IMR-90 (cell line): Measurements from ENCODE around the gene ANXA3. TPM values are rescaled to one million over a fixed set of nuclear protein-coding genes. Genes with fewer than 3 reads are reported as not detected.
A peak's percentile ranks its signal among the peaks of the same experiment; 100 is the strongest.

Source experiments
- ATAC-seq: fragments of 200-7000 bp; cut with Tn5 transposase; 2 replicates; pipeline ENCODE4 v1.9.1; 2020; ENCODE audit warnings: low read depth, mild to moderate bottlenecking, moderate library complexity
- BruUV-seq: library from RNA; stranded (reverse); fragments of 400-500 nt; replicated peaks from 2 replicates; lab custom pipeline; 2021; lab: Mats Ljungman, UMichigan
- CTCF ChIA-PET: fragments of 300-600 bp; formaldehyde crosslinking; extraction: SDS; loops from one replicate; lab custom pipeline; 2021; ENCODE audit warnings: antibody characterized with exemption; lab: Yijun Ruan, JAX
- POLR2A ChIA-PET: fragments of 300-600 bp; sonication (Branson Sonifier 250); formaldehyde crosslinking; loops from one replicate; lab custom pipeline; 2022; ENCODE audit warnings: antibody characterized with exemption; ENCODE audit not compliant: unreplicated experiment; lab: Charles Lee
- DNase-seq: peaks from one replicate; pipeline ENCODE4 v3.0.0; 2013
- H2AFZ ChIP-seq: replicated peaks from 2 replicates; pipeline ENCODE3; 2013; ENCODE audit warnings: low read length, mild to moderate bottlenecking; ENCODE audit not compliant: poor library complexity
- H2AK5ac ChIP-seq: 2 replicates; pipeline ENCODE4 v1.6.1; 2013; ENCODE audit warnings: low read depth, low read length, inconsistent platforms
- H2AK9ac ChIP-seq: replicated peaks from 2 replicates; pipeline ENCODE3; 2013; ENCODE audit warnings: mild to moderate bottlenecking, low read depth, low read length, moderate library complexity; ENCODE audit not compliant: poor library complexity
- H2BK120ac ChIP-seq: 2 replicates; pipeline ENCODE4 v1.6.1; 2013; ENCODE audit warnings: low read depth, low read length, inconsistent platforms
- H2BK15ac ChIP-seq: 3 replicates; pipeline ENCODE4 v1.6.1; 2013; ENCODE audit warnings: low read depth, low read length, inconsistent platforms
- H2BK20ac ChIP-seq: 2 replicates; pipeline ENCODE4 v1.6.1; 2013; ENCODE audit warnings: low read depth, mild to moderate bottlenecking, inconsistent platforms, low read length, moderate library complexity
- H2BK5ac ChIP-seq: 2 replicates; pipeline ENCODE4 v1.6.1; 2013; ENCODE audit warnings: mild to moderate bottlenecking, low read depth, low read length, inconsistent platforms; ENCODE audit not compliant: poor library complexity, severe bottlenecking
- H3K14ac ChIP-seq: replicated peaks from 2 replicates; pipeline ENCODE4 v1.6.1; 2013; ENCODE audit warnings: low read depth, low read length, inconsistent platforms
- H3K18ac ChIP-seq: 2 replicates; pipeline ENCODE4 v1.6.1; 2013; ENCODE audit warnings: low read depth, low read length, control low read depth
- H3K23ac ChIP-seq: 2 replicates; pipeline ENCODE4 v1.6.1; 2013; ENCODE audit warnings: low read depth, low read length, inconsistent platforms
- H3K27ac ChIP-seq: 2 replicates; pipeline ENCODE4 v1.5.1; 2013; ENCODE audit warnings: mild to moderate bottlenecking, control low read depth, low read length; ENCODE audit not compliant: insufficient read depth
- H3K27me3 ChIP-seq: 2 replicates; pipeline ENCODE4 v1.6.1; 2013; ENCODE audit warnings: low read length; ENCODE audit not compliant: control insufficient read depth, insufficient read depth
- H3K36me3 ChIP-seq: 2 replicates; pipeline ENCODE4 v1.6.1; 2013; ENCODE audit warnings: low read length, mixed read lengths; ENCODE audit not compliant: control insufficient read depth, insufficient read depth
- H3K4ac ChIP-seq: 2 replicates; pipeline ENCODE4 v1.6.1; 2013; ENCODE audit warnings: low read depth, low read length, inconsistent platforms
- H3K4me1 ChIP-seq: 2 replicates; pipeline ENCODE4 v1.6.1; 2013; ENCODE audit warnings: low read length, mixed read lengths; ENCODE audit not compliant: control insufficient read depth, insufficient read depth
- H3K4me2 ChIP-seq: 2 replicates; pipeline ENCODE4 v1.6.1; 2013; ENCODE audit warnings: low read depth, mild to moderate bottlenecking, control low read depth, low read length, moderate library complexity
- H3K4me3 ChIP-seq: 2 replicates; pipeline ENCODE4 v1.5.1; 2013; ENCODE audit warnings: low read depth, mild to moderate bottlenecking, control low read depth, low read length, moderate library complexity; ENCODE audit not compliant: insufficient read depth
- H3K56ac ChIP-seq: 2 replicates; pipeline ENCODE4 v1.6.1; 2013; ENCODE audit warnings: low read length, inconsistent platforms; ENCODE audit not compliant: insufficient read depth; ENCODE audit errors: extremely low read depth
- H3K79me1 ChIP-seq, 2 experiments: 2 replicates each; pipeline ENCODE4 v1.6.1; 2013; ENCODE audit warnings: low read length in 2 of 2, inconsistent platforms in 1 of 2, low read depth in 1 of 2
- H3K9ac ChIP-seq: 2 replicates; pipeline ENCODE4 v1.6.1; 2013; ENCODE audit warnings: low read depth, low read length, control low read depth
- H3K9me1 ChIP-seq: 2 replicates; pipeline ENCODE4 v1.6.1; 2013; ENCODE audit warnings: low read length, inconsistent platforms; ENCODE audit not compliant: insufficient read depth
- H3K9me3 ChIP-seq: 2 replicates; pipeline ENCODE4 v1.6.1; 2013; ENCODE audit warnings: low read length; ENCODE audit not compliant: control insufficient read depth, insufficient read depth
- H4K20me1 ChIP-seq: 2 replicates; pipeline ENCODE4 v1.6.1; 2013; ENCODE audit warnings: low read length, inconsistent platforms; ENCODE audit not compliant: insufficient read depth
- H4K5ac ChIP-seq: 2 replicates; pipeline ENCODE4 v1.6.1; 2013; ENCODE audit warnings: mild to moderate bottlenecking, low read depth, low read length, control low read depth
- H4K8ac ChIP-seq, 2 experiments: 2 replicates each; pipeline ENCODE4 v1.6.1; 2013; ENCODE audit warnings: low read depth in 2 of 2, low read length in 2 of 2, control low read depth in 1 of 2, inconsistent platforms in 1 of 2
- H4K91ac ChIP-seq: 2 replicates; pipeline ENCODE4 v1.6.1; 2013; ENCODE audit warnings: low read depth, low read length, inconsistent platforms; ENCODE audit not compliant: insufficient read depth
- CEBPB ChIP-seq: IDR thresholded peaks from 2 replicates; pipeline ENCODE4 v1.6.1; 2012; ENCODE audit warnings: low read depth, low read length, improper control_type of control experiment
- ELK1 ChIP-seq: fragments of 150-350 bp; IDR thresholded peaks from 2 replicates; pipeline ENCODE4 v1.6.1; 2016; ENCODE audit warnings: low read depth, mild to moderate bottlenecking, low read length, moderate library complexity, borderline replicate concordance
- MAZ ChIP-seq: IDR thresholded peaks from 2 replicates; pipeline ENCODE4 v1.6.1; 2012; ENCODE audit warnings: low read depth, mild to moderate bottlenecking, low read length, improper control_type of control experiment, moderate library complexity, borderline replicate concordance
- MXI1 ChIP-seq: IDR thresholded peaks from 2 replicates; pipeline ENCODE4 v1.6.1; 2012; ENCODE audit warnings: low read depth, mild to moderate bottlenecking, low read length, moderate library complexity, borderline replicate concordance
- USF2 ChIP-seq: fragments of 150-350 bp; IDR thresholded peaks from 2 replicates; pipeline ENCODE4 v1.6.1; 2017; ENCODE audit warnings: mild to moderate bottlenecking, antibody characterized with exemption, low read length, low read depth
- WGBS, 2 experiments: methylation state at CpG; one replicate each; pipeline versions ENCODE4 v1.1.5 to v1.1.7; 2013; ENCODE audit warnings: missing lambda C conversion rate in 2 of 2; ENCODE audit not compliant: insufficient read length in 1 of 2; ENCODE audit errors: extremely low coverage in 2 of 2; 5-methylcytosine and 5-hydroxymethylcytosine counted together
- dilution Hi-C: fragments of 300-500 bp; cut with HindIII; formaldehyde crosslinking; loops from one replicate; pipeline ENCODE4 v1.14.3; 2018; ENCODE audit warnings: low sequenced_read_pairs; ENCODE audit not compliant: unreplicated experiment
- in situ Hi-C: fragments of 300-500 bp; cut with MboI; formaldehyde crosslinking; loops from 3 replicates; pipeline ENCODE4 v1.14.3; 2019; ENCODE audit warnings: low sequenced_read_pairs, inconsistent platforms, mixed read lengths
- intact Hi-C: fragments of 100-400 bp; cut with micrococcal nuclease; formaldehyde crosslinking; loops from 2 replicates; pipeline ENCODE4 v1.10.0; 2022
- polyA plus RNA-seq, 3 experiments: library from polyadenylated mRNA; depleted of rRNA; stranded (reverse); fragments of >200 nt; gene quantifications; 2 replicates each; pipeline ENCODE4 v1.2.3, GENCODE V29; 2012; ENCODE audit warnings: low replicate concordance in 1 of 3
- total RNA-seq: library from RNA; depleted of rRNA; stranded (reverse); fragments of >200 nt; gene quantifications from 2 replicates; pipeline ENCODE4 v1.2.3, GENCODE V29; 2012

The ANXA3 gene
- total and polyA plus RNA-seq, 2 of the 4 experiments (the other 2 are of a cell fraction): 4.2 to 5.0 TPM

- H2AFZ ChIP-seq: no peak overlapping the region
- peaks cover 17% of the 10 kb centered on the region for H3K9me1 ChIP-seq
- H3K18ac ChIP-seq: no peak overlapping the region; the same call in 1 of the 2 replicates
- peak overlapping the region; percentile 64 for H2BK120ac ChIP-seq
- no peak overlapping the region for H2AK9ac ChIP-seq
- peak overlapping the region; percentile 42; the same call in 1 of the 2 replicates for H3K4ac ChIP-seq
- no TSS peak for BruUV-seq
- peak; percentile 58 for DNase-seq
- ChIA-PET POLR2A (no interaction called here), CTCF (interaction anchor here (1.1 kb wide), 1 partner anchor 10 kb away, joined by 3 read pairs; no protein-coding TSS in a partner anchor)
- no peak overlapping the region for H3K56ac ChIP-seq
- TF ChIP-seq MAZ: no peak
- no peak for TF ChIP-seq USF2
- no peak for TF ChIP-seq CEBPB
- no peak for TF ChIP-seq ELK1
- TF ChIP-seq MXI1: no peak
- WGBS, 2 experiments: no CpG with 5 or more reads among the region's 1 CpG
- H4K5ac ChIP-seq: no peak overlapping the region; the same call in 1 of the 2 replicates
- no peak overlapping the region for H3K4me3 ChIP-seq
- no peaks in the 10 kb centered on the region for H3K36me3 ChIP-seq
- H3K79me1 ChIP-seq: 0 out of 4 replicates have a peak, but pooled peaks cover 0 to 4% of the 10 kb centered on the region in 2 experiments
- no peak overlapping the region for H3K9ac ChIP-seq
- H2BK5ac ChIP-seq: no peak overlapping the region
- intact Hi-C loops (no loop called here), in situ Hi-C loops (loop anchor here (10.0 kb wide), 1 partner anchor 120 kb away; the partner anchor contains the start of gene BMP2K), dilution Hi-C loops (no loop called here)
- H3K27me3 ChIP-seq: no peaks in the 10 kb centered on the region
- H2BK15ac ChIP-seq: no peak overlapping the region
- no peak overlapping the region; the same call in 1 of the 2 replicates for H3K4me2 ChIP-seq
- peak overlapping the region; percentile 21; the same call in 1 of the 2 replicates for H4K91ac ChIP-seq
- H4K8ac ChIP-seq: peak overlapping the region in 1 of 2 experiments; percentile 67; a peak in 1 of 4 replicates
- H2AK5ac ChIP-seq: no peak overlapping the region
- H3K9me3 ChIP-seq: no peaks in the 10 kb centered on the region
- ATAC-seq: peak; percentile 57
- peak overlapping the region; percentile 75 for H3K14ac ChIP-seq
- peak overlapping the region; percentile 40; the same call in 1 of the 2 replicates for H2BK20ac ChIP-seq
- no peaks in the 10 kb centered on the region for H4K20me1 ChIP-seq
- no peak overlapping the region for H3K23ac ChIP-seq
- H3K4me1 ChIP-seq: peaks cover 11% of the 10 kb centered on the region
- peak overlapping the region; percentile 12; the same call in 1 of the 2 replicates for H3K27ac ChIP-seq
Observed at GRCh38 chr4:78654807-78655206, 103.2 kb downstream of the ANXA3 start.
